Ascending aorta (tissue), 2 donors: Measurements from ENCODE around the gene NBPF10. TPM values are rescaled to one million over a fixed set of nuclear protein-coding genes. Genes with fewer than 3 reads are reported as not detected.
"Not testable (repeated sequence)": the region's sequence is repeated elsewhere in the genome, so short reads cannot be mapped to it uniquely, and the experiment has no call there.

Experiments
- DNase-seq, 2 donors: peaks; one replicate each; pipeline ENCODE4 v3.0.0-alpha.2; 2019; ENCODE audit warnings: low spot score in 2 of 2
- H3K27ac ChIP-seq, 2 donors: fragments of 200-600 bp; sonication (generic); one replicate each; pipeline ENCODE4 v1.5.1; 2016 to 2017; ENCODE audit warnings: mild to moderate bottlenecking in 1 of 2
- H3K27me3 ChIP-seq: fragments of 200-600 bp; sonication (generic); one replicate; pipeline ENCODE4 v1.5.1; 2017
- H3K36me3 ChIP-seq, 2 donors: fragments of 200-600 bp; sonication (generic); one replicate each; pipeline ENCODE4 v1.5.1; 2016
- H3K4me1 ChIP-seq, 2 donors: fragments of 200-600 bp; sonication (generic); one replicate each; pipeline ENCODE4 v1.5.1; 2016 to 2017; ENCODE audit warnings: mild to moderate bottlenecking in 1 of 2
- H3K4me3 ChIP-seq, 2 donors: fragments of 200-600 bp; sonication (generic); one replicate each; pipeline ENCODE4 v1.5.1; 2016 to 2017; ENCODE audit warnings: mild to moderate bottlenecking in 1 of 2
- H3K9me3 ChIP-seq, 2 donors: fragments of 200-600 bp; sonication (generic); one replicate each; pipeline ENCODE4 v1.5.1; 2016
- CTCF ChIP-seq, 3 experiments: fragments of 200-600 bp in 2 of 3; fragments of 450-650 bp in 1 of 3; sonication (generic) in 2 of 3; IDR thresholded peaks; one replicate each; pipeline ENCODE4 v1.5.1; 2016 to 2019; ENCODE audit warnings: antibody characterized with exemption in 3 of 3, mild to moderate bottlenecking in 1 of 3, moderate library complexity in 1 of 3
- intact Hi-C: fragments of 100-400 bp; cut with DNase I; formaldehyde crosslinking; loops from one replicate; pipeline ENCODE4 v1.15.1; 2023
- total RNA-seq: library from RNA; depleted of rRNA; stranded (reverse); fragments of >200 nt; gene quantifications from one replicate; pipeline ENCODE4 v1.1.0, GENCODE V29; 2016

Gene NBPF10
- total RNA-seq: 1.2 TPM

DNA sequence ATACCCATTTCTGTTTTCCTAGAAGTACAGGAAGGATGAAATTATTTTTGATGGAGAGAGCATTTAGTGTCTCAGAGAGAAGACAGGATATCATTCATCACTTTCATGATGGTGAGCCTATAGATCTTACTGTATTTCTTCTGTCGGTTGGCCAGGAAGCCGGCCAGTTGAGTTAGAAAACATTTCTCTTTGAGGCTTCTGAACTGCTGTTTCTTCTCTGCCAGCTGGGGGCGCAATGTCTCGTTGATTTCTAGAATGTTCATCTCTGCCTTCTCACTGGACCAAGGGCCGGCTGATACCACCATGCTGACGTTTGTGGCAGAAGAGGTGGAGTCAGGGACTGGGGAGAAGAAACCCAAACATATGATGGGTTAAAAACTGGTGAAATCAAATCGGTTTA lies at the start of gene NBPF10:
Gene NBPF10, minus strand, starts transcription at position 340 of the 400 bp plus-strand sequence. Its CDS starts 35 bp downstream, at position 305.
- H3K27me3 ChIP-seq, intact Hi-C loops, DNase-seq: not testable (repeated sequence)

GRCh38 chr1:146174531-146174930 lies 29.9 kb upstream of the NBPF10 start:
- H3K4me1 ChIP-seq, DNase-seq, intact Hi-C loops, H3K36me3 ChIP-seq, H3K27me3 ChIP-seq, H3K9me3 ChIP-seq: not testable (repeated sequence)
- H3K27ac ChIP-seq: peak overlapping the region in 1 of 2 donors; percentile 67
- peak overlapping the region in 1 of 2 donors; percentile 42 for H3K4me3 ChIP-seq

More for the DNA sequence above, at the start of gene NBPF10:
- not testable (repeated sequence) for H3K36me3 ChIP-seq, H3K4me3 ChIP-seq, H3K27ac ChIP-seq, H3K4me1 ChIP-seq, H3K9me3 ChIP-seq
- peak in 1 of 3 experiments; percentile 46 for TF ChIP-seq CTCF (IDR thresholded peaks at IDR 0.05)

DNA sequence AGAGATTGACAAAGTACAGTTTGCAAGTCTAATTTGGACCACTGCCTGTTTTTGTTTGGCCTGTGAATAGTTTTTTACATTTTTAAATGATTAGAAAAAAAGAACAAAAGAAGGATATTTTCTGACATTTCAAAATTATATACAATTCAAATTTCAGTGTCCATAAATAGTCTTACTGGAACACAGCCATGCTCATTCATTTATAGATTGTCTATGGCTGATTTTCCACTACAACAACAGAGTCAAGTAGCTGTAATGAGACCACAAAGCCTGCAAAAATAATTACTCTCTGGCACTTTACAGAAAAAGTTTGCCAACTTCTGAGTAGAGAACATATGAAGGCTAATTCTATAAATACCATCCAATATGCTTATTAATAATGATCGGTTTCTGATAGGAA lies 23.1 kb upstream of the NBPF10 start:
- H3K27ac ChIP-seq, intact Hi-C loops, H3K36me3 ChIP-seq, DNase-seq, H3K4me3 ChIP-seq, H3K4me1 ChIP-seq, H3K9me3 ChIP-seq, H3K27me3 ChIP-seq: not testable (repeated sequence)

GRCh38 chr1:146167273-146167672 lies 22.7 kb upstream of the NBPF10 start:
- H3K9me3 ChIP-seq, H3K4me1 ChIP-seq, H3K27me3 ChIP-seq, H3K27ac ChIP-seq, DNase-seq, H3K4me3 ChIP-seq, H3K36me3 ChIP-seq, intact Hi-C loops: not testable (repeated sequence)

Other genes starting within 250 kb of the NBPF10 start
- 83.1 TPM for gene ITGA10, start 234.8 kb downstream of the NBPF10 start, total RNA-seq
- 11.2 TPM for gene PEX11B, start 226.1 kb downstream of the NBPF10 start, total RNA-seq
- gene RBM8A, start 217.3 kb downstream of the NBPF10 start, total RNA-seq: 48.9 TPM
- 44.0 TPM for gene LIX1L, start 186.8 kb downstream of the NBPF10 start, total RNA-seq
- gene ANKRD34A, start 180.2 kb downstream of the NBPF10 start, total RNA-seq: 13.6 TPM
- 22.9 TPM for gene POLR3GL, start 180.1 kb downstream of the NBPF10 start, total RNA-seq
- 877 TPM for gene TXNIP, start 148.2 kb downstream of the NBPF10 start, total RNA-seq
- not detected for gene HJV, start 123.1 kb downstream of the NBPF10 start, total RNA-seq
- 35.1 TPM for gene NOTCH2NLA, start 84.2 kb upstream of the NBPF10 start, total RNA-seq